ENCODE results near the gene HERPUD1. TPM values are rescaled to one million over a fixed set of nuclear protein-coding genes. Genes with fewer than 3 reads are reported as not detected.

Gene HERPUD1
- total RNA-seq, 1 experiment from 2014 or later, result 296 TPM

- H3K9me3 ChIP-seq, result no peaks in the 10 kb centered on the region; the same call in 1 of the 2 replicates
- Mint-ChIP-seq H3K36me3 (ENCODE audit: insufficient read depth, unreplicated experiment) (no peaks in the 10 kb centered on the region), H3K9me3 (ENCODE audit: unreplicated experiment) (no peaks in the 10 kb centered on the region), H3K4me3 (ENCODE audit: unreplicated experiment) (no peak overlapping the region), H3K27me3 (ENCODE audit: insufficient read depth, unreplicated experiment) (no peaks in the 10 kb centered on the region), H3K27ac (ENCODE audit: unreplicated experiment) (no peak overlapping the region), H3K4me1 (ENCODE audit: low read depth, unreplicated experiment) (peaks cover 6% of the 10 kb centered on the region)
- ChIA-PET POLR2A (no interaction called here), CTCF (no interaction called here)
- intact Hi-C loops (cut with micrococcal nuclease; ENCODE audit: unreplicated experiment), result no loop called here
- DNase-seq, result no peak
- no peaks in the 10 kb centered on the region for H3K27me3 ChIP-seq (replicated peaks; ENCODE audit: control insufficient read depth, insufficient read depth, low read length)
- BruUV-seq (replicated peaks), result no TSS peak
- H3K4me1 ChIP-seq, result peaks cover 6% of the 10 kb centered on the region; the same call in 1 of the 2 replicates
- H3K4me3 ChIP-seq (ENCODE audit: low read depth, low read length), result no peak overlapping the region
- TF ChIP-seq CTCF (IDR thresholded peaks at IDR 0.05; ENCODE audit: insufficient read depth in 1 of 2, low read depth in 1 of 2, low read length in 1 of 2, severe bottlenecking in 1 of 2, unreplicated experiment in 1 of 2), result no peak
- no peaks in the 10 kb centered on the region for H3K36me3 ChIP-seq (ENCODE audit: control insufficient read depth, insufficient read depth, low read length)
Observed at GRCh38 chr16:56974549-56975300, 42.8 kb downstream of the HERPUD1 start.

GRCh38 chr16:56975714-56976113 lies 43.8 kb downstream of the HERPUD1 start:
- H3K9me3 ChIP-seq, result no peaks in the 10 kb centered on the region; the same call in 1 of the 2 replicates
- POLR2A ChIA-PET, result no interaction called here
- peaks cover 6% of the 10 kb centered on the region; the same call in 1 of the 2 replicates for H3K4me1 ChIP-seq
- CTCF ChIA-PET, result no interaction called here
- Mint-ChIP-seq H3K9me3 (ENCODE audit: unreplicated experiment) (no peaks in the 10 kb centered on the region), H3K27ac (ENCODE audit: unreplicated experiment) (no peak overlapping the region), H3K4me3 (ENCODE audit: unreplicated experiment) (no peak overlapping the region), H3K36me3 (ENCODE audit: insufficient read depth, unreplicated experiment) (no peaks in the 10 kb centered on the region), H3K4me1 (ENCODE audit: low read depth, unreplicated experiment) (peaks cover 6% of the 10 kb centered on the region), H3K27me3 (ENCODE audit: insufficient read depth, unreplicated experiment) (no peaks in the 10 kb centered on the region)
- no peak overlapping the region for H3K4me3 ChIP-seq (ENCODE audit: low read depth, low read length)
- no TSS peak for BruUV-seq (replicated peaks)
- no peak for TF ChIP-seq CTCF (IDR thresholded peaks at IDR 0.05; ENCODE audit: insufficient read depth in 1 of 2, low read depth in 1 of 2, low read length in 1 of 2, severe bottlenecking in 1 of 2, unreplicated experiment in 1 of 2)
- H3K36me3 ChIP-seq (ENCODE audit: control insufficient read depth, insufficient read depth, low read length), result no peaks in the 10 kb centered on the region
- DNase-seq, result no peak
- no peaks in the 10 kb centered on the region for H3K27me3 ChIP-seq (replicated peaks; ENCODE audit: control insufficient read depth, insufficient read depth, low read length)
- intact Hi-C loops (cut with micrococcal nuclease; ENCODE audit: unreplicated experiment), result no loop called here

GRCh38 chr16:56977216-56977615 lies 45.3 kb downstream of the HERPUD1 start:
- Histone ChIP-seq H3K27me3 (replicated peaks; ENCODE audit: control insufficient read depth, insufficient read depth, low read length) (no peaks in the 10 kb centered on the region), H3K36me3 (ENCODE audit: control insufficient read depth, insufficient read depth, low read length) (no peaks in the 10 kb centered on the region), H3K4me3 (ENCODE audit: low read depth, low read length) (no peak overlapping the region), H3K4me1 (peaks cover 6% of the 10 kb centered on the region; the same call in 1 of the 2 replicates), H3K9me3 (no peaks in the 10 kb centered on the region; the same call in 1 of the 2 replicates)
- Mint-ChIP-seq H3K27me3 (ENCODE audit: insufficient read depth, unreplicated experiment) (no peaks in the 10 kb centered on the region), H3K9me3 (ENCODE audit: unreplicated experiment) (no peaks in the 10 kb centered on the region), H3K4me3 (ENCODE audit: unreplicated experiment) (no peak overlapping the region), H3K27ac (ENCODE audit: unreplicated experiment) (no peak overlapping the region), H3K36me3 (ENCODE audit: insufficient read depth, unreplicated experiment) (no peaks in the 10 kb centered on the region), H3K4me1 (ENCODE audit: low read depth, unreplicated experiment) (peaks cover 6% of the 10 kb centered on the region)
- intact Hi-C loops (cut with micrococcal nuclease; ENCODE audit: unreplicated experiment), result no loop called here
- no TSS peak for BruUV-seq (replicated peaks)
- no peak for DNase-seq
- no peak for TF ChIP-seq CTCF (IDR thresholded peaks at IDR 0.05; ENCODE audit: insufficient read depth in 1 of 2, low read depth in 1 of 2, low read length in 1 of 2, severe bottlenecking in 1 of 2, unreplicated experiment in 1 of 2)
- CTCF ChIA-PET, result no interaction called here
- POLR2A ChIA-PET, result no interaction called here

All from Caco-2 (cell line).